GM19463 (cell line): ENCODE measurements around the gene ZFAND3.

Experiments
- ATAC-seq: cut with Tn5 transposase; IDR thresholded peaks from one replicate; pipeline ENCODE4 v1.9.1; 2021; ENCODE audit warnings: mild to moderate bottlenecking, moderate library complexity; ENCODE audit not compliant: unreplicated experiment

ZFAND3 gene

DNA sequence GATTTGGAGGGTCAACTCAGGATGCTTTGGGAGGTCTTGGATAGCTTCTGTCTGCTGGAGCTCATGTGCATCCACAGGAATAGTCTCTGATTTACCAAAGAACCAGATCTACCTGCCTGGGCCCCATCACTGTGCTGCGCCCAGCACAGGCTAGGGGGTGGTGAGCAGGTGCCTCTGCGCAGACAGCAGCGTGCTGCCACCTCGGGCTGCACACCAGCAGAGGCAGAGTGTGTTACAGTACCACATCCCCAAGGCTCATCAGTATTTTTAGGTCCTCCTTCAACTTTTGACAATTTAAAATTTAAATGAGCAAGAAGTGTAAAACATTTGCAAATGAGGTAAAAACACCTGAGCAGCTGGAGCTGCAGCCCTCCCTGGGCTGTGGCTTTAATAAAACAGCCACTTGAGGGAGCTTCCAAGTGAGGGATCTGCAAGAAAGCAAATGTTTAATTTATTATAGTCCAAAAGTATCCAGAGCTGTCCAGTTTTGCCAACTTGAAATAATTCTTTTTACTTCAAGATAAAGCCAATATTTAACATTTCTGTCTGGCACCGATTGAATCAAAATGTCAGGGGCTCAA lies 324.9 kb downstream of the ZFAND3 start:
- ATAC-seq: no peak

DNA sequence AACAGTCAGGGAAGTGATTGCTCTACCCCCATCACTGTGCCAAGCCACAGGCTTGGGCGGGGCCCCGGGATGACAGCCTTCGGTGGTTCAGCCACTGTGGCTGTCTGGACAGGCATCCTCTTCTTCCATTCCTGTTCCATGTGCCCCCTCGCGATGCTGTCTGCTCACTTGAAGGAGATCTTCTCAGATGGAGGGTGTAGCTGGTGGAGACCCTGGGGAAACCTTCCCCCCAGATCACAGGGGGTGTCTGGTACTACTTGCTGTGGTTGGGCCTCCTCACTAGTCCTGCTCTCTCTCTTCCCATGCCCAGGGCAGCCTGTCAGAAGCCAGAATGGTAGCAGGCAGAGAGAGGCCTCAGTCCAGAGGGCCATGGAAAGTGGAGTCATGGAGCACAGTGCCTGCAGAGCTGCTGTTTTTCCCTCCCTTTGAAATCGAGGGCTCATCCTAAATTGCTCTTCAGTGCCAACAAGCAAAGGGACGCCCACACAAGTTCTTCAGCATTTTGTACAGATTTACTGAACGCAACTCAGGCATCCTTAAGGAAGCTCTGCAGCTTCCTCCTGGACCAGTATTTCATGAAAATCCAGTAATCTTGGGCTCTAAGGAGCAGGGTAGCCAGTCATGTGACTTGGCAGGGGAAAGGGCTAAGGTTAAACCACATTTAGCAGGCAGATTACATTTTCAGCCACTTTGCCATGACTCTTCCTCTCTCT lies 326.6 kb downstream of the ZFAND3 start:
- no peak for ATAC-seq

DNA sequence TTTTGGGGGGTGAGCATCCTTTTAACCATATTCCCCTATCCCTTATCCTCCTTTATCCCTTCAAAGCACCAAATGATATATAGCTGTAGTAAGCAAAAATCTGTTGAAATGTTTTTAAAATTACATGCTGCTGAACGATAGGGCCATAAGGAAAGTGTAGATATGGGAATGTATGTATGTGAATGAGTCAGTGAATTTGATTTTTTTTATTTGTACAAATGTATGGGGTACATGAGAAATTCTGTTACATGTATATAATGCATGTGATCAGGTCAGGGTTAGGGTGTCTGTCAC lies 327.2 kb downstream of the ZFAND3 start:
- ATAC-seq: no peak

DNA sequence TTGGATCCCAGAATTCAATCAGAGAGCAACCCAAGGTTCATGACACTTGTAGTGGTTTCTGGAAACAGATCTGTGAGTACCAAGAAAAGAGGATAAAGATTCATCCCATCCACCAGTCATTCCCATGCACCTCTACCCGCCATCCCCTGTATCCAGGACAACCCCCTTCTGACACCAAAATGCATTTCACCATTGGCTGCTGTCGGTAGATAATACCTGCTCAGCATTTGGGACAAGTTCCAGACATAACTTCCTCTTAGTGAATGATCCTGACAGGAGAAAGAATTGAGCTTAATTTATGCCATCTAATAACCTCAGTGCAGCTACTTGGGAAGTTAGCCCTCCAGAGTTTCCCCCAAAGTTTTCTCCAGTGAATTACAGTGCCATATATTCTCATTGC lies 329.1 kb downstream of the ZFAND3 start:
- no peak for ATAC-seq

DNA sequence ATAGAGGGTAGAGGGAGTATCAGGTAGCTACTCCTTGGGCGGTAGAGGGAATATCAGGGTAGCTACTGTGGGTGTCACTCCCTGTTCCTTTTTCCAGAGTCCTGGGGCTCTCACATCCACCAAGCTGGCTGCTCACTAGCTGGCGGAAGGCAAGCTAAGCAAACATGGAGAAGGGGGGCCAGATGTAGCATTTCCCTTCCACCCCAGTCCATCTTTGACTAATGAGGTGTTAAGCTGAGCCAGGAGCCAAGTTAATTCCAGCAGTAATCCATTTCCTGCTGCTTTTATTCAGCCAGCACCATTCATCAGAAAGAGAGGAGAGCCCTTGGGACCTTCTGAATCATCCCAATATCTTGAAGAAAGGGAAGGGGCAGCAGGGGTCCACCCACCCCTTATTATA lies 330.0 kb downstream of the ZFAND3 start:
- no peak for ATAC-seq

DNA sequence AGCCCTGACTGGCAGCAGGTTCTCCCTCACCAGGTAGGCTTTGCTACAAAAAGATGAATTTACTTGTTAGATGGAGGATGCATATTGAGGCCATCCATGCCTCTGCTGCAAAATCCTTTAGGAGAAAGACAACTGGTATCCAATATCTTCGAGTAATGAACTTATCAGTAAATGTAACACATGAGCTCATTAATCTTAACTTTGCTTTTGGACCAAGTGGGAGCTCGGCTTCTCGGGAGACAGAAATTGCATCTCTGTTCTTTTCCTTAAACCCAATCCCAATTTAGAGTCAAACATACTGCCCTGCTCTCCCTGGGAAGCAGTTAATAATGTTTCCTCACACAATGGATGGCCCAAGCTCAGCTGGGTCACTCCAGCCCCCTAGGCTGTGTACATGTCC lies 330.5 kb downstream of the ZFAND3 start:
- ATAC-seq: no peak

DNA sequence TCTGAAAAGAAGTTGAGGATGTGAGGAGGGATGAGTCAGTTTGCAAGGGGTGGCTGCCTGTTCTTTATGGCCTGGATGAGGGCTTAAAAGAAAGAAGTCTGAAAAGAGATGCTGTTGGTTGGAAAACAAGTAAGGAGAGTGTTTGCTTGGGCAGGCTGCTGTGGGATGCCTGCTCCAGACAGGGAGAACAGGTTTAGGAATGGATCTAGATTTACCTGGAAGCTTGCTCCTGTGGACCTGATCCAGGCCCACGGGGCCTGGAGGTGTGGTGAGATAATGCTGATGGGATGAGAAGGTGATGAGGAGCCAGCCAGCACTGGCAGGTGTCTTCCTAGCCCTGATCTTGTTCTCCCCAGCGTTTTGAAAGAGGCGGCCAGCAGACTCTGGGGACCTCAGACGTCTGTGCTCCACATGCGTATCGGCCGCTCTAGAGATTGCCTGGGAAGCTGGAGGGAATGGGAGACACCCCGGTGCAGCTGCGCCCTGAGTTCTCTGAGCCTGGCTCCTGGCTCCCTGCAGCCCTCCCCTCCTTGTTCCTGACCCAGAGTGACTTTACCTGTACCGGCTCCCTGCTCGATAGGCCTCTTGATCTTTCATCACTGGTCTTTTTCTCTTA lies 331.3 kb downstream of the ZFAND3 start:
- ATAC-seq: no peak

DNA sequence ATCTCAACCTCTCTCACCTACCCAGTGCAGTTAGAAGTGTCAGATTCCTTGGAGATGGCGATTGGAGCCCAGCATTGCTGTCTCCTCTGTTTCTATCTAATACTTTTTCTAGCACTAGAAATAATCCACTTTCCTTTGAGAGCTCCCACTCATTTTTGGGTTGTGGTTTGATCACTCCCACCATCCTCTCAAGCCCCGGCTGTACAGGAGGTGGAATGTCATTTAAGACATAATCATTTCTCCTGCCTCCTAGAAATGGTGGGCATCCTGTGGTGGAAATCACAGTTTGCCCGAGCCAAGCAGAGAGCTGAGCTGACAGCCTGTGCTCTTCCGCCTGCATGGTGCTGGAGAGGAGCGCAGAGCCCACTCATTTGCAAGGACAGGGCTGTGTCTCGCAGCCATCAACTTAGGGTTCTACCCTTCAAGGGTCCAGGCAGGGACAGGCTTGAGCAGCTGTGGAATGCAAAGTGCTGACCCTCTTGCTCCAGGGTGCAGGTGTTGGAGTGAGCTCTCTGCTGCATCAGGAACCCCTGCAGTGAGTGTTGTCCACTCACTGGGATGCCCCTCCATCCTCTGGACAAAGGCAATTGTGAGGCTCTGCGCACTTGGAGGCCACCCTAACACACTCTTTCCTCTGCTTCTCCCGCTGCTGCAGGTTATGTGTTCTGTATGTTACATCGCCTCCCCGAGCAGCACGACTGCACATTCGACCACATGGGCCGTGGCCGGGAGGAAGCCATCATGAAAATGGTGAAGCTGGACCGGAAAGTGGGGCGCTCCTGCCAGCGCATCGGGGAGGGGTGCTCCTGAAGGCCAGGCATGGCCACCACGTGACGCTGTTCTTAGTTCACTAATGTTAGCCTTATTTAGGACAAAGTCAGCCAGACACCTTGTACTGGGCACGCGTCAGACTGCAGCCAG lies 332.3 kb downstream of the ZFAND3 start:
- ATAC-seq: no peak

DNA sequence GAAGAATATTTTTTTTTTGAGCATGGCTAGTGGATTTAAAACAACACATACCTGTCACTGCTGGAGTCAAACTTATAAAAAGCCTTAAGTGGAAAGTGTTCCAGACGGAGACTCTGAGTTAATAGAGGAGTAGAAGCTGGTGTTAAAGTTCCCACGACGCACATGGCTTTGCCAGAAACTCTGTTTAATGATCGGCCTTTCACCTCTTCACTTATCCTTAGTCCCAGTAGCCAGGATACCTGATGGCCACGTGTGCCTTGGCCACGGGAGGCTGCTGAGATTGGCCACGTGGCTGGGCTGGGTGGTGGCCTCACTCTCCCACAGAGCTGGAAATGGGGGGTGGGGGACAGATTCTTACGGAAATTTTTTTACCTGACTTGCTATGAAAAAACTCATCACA lies 333.1 kb downstream of the ZFAND3 start:
- no peak for ATAC-seq

DNA sequence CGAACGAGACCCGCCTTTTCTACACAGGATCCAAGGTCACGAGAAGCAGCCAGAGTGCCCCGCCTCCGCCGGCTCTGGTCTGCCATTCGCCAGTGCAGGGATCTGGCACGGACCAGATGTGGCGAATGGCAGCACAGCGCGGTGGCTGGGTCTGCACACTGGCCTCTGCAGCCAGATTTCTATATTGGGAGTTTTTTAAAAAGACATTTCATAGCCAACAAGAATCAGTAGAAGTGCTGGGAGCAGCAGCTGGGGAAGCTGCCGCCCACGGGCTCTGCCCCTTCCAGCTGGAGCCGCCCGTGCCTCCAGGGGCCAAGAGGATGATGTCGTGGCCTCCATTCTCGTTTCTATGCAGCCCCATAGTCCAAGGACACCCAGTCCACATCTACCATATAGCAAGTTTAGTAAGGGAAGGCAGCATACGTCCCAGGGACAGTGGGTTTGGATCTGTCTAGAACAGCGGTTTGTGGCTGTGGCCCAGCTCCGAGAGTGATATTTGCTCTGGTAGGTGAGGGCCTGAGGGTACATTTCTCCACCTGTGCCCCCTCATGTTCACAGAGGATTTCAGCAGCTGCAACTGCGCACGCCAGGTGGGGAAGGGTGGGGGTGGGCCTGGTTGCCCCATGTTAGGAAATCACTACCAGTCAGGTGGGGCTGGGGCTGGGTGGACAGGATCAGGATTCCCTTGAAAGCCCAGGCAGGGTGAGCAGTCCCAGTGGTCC lies 333.7 kb downstream of the ZFAND3 start:
- no peak for ATAC-seq

DNA sequence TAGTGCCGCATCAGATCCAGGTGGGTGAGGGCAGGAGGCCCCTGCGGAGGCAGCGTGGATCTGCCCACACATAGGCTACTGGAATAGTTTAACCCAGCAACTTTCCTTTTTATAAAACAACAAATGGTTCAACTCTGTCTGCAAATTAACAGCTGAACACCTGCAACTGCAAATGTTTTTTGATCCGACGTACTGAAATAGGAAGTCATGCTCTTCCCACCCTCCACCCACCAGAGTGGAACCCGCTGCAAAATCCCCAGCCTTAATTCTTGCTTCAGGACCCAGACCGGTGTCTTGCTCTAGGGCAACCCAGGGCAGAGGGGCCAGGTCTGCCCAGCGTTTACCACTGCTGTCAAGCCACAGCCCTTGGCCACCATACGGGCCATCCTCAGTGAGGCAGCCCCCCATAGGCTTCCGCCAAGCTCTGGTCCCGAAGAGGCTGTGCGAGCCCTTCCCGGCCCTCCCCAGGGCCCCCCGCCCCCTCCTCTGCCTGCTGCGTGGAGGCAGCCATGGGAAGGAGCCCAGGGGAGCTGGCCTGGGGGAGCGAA lies 334.3 kb downstream of the ZFAND3 start:
- ATAC-seq: no peak

DNA sequence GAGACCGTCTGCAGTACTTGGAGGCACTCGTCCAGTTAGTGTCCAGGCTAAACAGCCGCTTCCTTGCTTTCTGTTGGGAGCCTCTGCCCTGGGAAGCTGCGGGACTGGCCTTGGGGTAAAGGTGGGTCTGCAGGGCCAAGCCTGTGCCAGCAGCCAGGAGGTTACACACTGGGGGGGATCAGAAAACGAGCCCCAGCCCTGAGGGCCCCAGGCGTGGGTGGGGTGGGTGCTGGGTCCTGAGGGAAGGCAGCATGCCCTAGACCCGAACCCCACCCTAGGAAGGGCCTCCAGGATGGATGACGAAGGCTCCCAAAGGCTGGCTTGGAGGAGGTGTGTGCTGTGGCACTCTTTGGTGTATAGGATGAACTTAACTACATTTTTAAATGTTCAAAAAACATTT lies 335.2 kb downstream of the ZFAND3 start:
- ATAC-seq: no peak

DNA sequence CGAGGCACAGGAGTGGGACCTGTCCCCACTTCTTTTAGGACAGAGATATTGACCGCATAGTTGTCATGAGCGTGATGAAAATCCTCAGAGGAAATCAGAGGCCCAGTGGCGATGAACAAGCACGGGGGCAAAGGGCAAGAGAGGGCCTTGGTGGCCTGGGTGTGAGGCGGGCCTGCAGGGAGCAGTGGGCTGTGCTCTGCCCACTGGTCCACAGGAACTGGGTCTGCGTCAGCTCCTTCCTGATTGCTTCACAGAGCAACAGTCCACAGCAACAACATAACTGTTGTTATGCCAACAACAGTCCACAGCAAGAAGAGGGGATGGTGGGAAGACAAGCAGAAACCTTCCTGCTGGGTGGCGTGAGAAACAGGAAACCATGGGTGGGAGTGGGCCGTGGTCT lies 335.6 kb downstream of the ZFAND3 start:
- ATAC-seq: no peak

DNA sequence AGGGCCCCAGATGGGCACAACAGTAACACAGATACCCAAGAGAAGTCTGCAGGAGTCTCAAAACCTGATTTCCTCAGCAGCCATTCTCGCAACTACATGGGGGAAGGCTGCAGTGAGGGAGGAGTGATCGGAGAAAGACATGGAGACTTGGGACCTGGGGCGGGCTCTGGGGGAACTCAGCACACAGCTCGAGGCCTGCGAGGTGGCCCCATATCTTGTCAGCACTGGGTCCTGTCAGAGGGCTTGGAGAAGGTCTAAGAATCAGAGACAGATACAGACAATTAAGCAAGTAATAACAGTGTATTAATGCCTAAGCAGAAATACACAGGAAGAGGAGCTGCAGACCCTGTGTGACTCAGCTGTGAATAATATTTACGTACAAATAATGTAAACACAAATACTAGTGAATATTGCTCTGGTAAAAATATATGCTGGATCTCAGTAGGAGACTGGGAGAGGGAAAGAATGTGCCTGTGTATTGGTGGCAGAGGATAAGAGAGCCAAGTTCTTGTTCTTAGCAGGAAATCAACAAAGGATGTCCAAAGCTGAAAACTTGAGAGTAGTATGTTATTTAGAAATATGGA lies 336.2 kb downstream of the ZFAND3 start:
- ATAC-seq: no peak

DNA sequence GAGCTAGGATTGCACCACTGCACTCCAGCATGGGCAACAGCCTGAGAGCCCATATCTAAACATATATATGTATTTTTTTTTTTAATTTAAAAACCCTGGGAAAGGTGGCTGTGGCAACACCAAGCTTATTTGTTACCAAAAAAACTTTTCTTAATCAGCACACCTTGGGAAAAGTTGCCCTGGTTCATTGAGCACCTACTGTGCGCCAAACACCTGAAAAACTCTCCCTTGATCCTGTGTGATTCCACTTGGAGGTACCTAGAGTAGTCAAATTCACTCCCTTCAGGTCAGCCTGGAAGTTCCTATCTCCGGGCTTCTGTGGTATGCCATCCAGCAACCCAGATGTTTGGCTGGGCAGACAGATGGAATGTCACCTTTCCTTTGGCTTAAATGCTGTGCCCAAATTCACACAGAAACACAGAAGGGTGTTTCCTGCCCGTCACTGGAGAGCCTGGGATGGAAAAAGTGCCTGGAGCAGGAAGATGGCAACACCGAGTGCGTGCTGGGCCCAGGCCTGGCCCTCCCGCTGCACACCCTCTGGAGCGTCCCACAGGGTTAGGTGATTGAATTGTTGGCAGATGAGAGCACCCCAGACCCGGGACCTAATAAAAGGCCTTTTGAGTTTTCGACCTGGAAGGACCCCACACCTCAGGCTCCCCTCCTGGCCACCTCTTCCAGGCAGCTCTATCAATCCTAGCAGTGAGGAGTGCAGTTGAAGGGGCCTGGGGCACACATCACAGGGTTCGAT lies 337.5 kb downstream of the ZFAND3 start:
- no peak for ATAC-seq

DNA sequence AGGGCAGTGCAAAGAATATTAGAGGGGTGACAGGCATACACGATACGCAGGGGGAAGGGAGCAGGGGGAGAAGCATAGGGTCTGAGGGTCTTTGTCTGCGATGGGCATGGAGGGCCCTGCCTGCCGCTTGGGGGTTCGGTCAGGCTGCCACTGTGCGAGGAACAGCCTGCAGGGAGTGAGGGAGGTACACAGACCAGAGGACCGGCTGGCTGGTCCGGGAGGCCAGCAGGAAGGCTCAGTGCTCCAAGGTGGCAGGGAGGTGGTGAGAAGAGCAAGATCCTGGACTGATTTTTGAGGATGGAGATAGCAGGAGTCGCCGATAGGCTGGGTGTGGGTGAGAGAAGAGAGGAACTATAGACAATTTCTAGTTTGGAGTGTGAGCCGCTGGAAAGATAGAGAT lies 338.4 kb downstream of the ZFAND3 start:
- no peak for ATAC-seq

DNA sequence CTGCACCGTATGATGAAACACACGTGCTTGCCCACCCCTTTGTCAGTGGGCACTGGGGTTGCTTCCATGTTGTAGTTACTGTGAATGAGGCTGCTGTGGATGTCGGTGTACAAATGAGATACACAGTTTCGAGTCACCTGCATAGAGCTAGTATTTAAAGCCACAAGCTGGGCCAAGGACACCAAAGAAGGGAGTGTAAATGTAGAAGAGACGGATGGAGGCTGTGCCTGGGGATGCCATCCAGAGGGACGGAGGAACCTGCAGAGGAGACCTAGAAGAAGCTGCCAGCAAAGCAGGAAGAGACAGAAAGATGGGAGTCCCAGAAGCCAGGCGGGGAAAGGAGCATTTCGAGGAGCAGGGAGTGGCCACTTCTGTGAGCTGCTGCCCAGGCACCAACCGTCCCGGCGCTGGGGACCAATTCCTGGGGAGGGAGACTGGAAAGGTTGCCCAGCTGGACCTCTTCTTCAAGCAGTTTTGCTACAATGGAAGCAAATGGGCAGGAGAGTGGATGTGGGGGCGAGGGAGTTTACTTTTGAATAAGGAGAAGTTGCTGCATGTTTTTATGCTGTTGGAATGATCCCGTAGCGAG lies 339.3 kb downstream of the ZFAND3 start:
- no peak for ATAC-seq

DNA sequence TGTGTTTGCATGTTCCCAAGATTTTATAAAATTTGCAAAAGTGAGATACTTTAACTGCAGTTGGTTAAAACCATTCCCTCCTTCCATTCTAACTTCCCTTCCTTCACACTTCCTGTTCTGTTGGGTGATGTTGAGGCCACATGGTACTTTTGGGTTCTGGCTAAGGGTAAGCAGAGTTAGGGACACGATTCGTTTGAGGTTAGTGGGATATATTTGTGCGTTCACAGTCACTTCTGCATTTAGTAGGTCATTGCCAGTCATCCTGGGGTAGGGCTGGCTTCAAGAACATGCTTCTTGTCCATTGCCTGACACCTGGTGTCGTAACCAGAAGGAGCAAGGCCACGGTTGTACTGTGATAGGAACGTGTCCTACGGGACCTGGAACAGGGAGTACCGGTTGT lies 340.1 kb downstream of the ZFAND3 start:
- ATAC-seq: no peak

DNA sequence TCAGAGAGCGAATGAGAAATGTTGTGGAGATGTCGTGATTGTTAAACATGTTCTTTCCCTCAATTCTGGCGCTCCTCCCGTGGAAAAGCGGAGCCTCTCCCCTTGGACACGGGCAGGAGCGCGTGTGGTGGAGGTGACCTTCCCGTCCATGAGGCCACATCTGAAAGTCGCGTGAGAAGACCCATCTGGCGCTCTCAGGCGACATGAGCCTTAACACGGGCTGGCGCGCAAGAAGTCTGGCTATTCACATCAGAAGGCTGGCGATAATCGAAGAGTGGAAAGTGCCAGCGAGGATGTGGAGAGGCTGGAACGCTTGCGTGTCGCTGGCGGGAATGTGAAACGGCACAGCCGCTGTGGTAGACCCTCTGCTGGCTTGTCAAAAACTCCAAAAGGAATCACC lies 341.3 kb downstream of the ZFAND3 start:
- ATAC-seq: no peak
